GM18519 (cell line): ENCODE measurements around the gene DENND4A.
"Not testable (repeated sequence)": the region's sequence is repeated elsewhere in the genome, so short reads cannot be mapped to it uniquely, and the experiment has no call there.

Experiments
- ATAC-seq: cut with Tn5 transposase; IDR thresholded peaks from one replicate; pipeline ENCODE4 v1.9.1; 2021; ENCODE audit warnings: mild to moderate bottlenecking, moderate library complexity; ENCODE audit not compliant: unreplicated experiment, low FRiP score

Gene DENND4A

GRCh38 chr15:65819563-65819960 lies 27.5 kb upstream of the DENND4A start:
- ATAC-seq, result no peak

- ATAC-seq, result peak; percentile 55
Observed at GRCh38 chr15:65818927-65819562, 27.0 kb upstream of the DENND4A start.

- no peak for ATAC-seq
Observed at GRCh38 chr15:65816441-65816840, 24.3 kb upstream of the DENND4A start.

- not testable (repeated sequence) for ATAC-seq
Observed at GRCh38 chr15:65816008-65816407, 23.9 kb upstream of the DENND4A start.

GRCh38 chr15:65814271-65814670 lies 22.2 kb upstream of the DENND4A start:
- ATAC-seq, result not testable (repeated sequence)

- ATAC-seq, result no peak
Observed at GRCh38 chr15:65812916-65813315, 20.8 kb upstream of the DENND4A start.

- ATAC-seq, result no peak
Observed at GRCh38 chr15:65812467-65812866, 20.4 kb upstream of the DENND4A start.

- ATAC-seq, result no peak
Observed at GRCh38 chr15:65811835-65812234, 19.7 kb upstream of the DENND4A start.

- ATAC-seq, result not testable (repeated sequence)
Observed at GRCh38 chr15:65811011-65811733, 19.1 kb upstream of the DENND4A start.

GRCh38 chr15:65806397-65806796 lies 14.3 kb upstream of the DENND4A start:
- no peak for ATAC-seq

- no peak for ATAC-seq
Observed at GRCh38 chr15:65805019-65805745, 13.1 kb upstream of the DENND4A start.

- no peak for ATAC-seq
Observed at GRCh38 chr15:65804252-65804931, 12.3 kb upstream of the DENND4A start.

GRCh38 chr15:65801229-65801805 lies 9.2 kb upstream of the DENND4A start:
- no peak for ATAC-seq

- ATAC-seq, result no peak
Observed at GRCh38 chr15:65796610-65797078, 4.6 kb upstream of the DENND4A start.

GRCh38 chr15:65795663-65796216 lies 3.6 kb upstream of the DENND4A start:
- ATAC-seq, result no peak

GRCh38 chr15:65793818-65794104 lies 1.7 kb upstream of the DENND4A start:
- ATAC-seq, result no peak

GRCh38 chr15:65792988-65793817 lies 1.1 kb upstream of the DENND4A start:
- no peak for ATAC-seq

GRCh38 chr15:65791335-65792137 lies 557 bp downstream of the DENND4A start:
- ATAC-seq, result no peak
